DOHH2 (cell line): Measurements from ENCODE around the gene SEMA5A.

Experiments
- CTCF ChIP-seq: fragments of 200-600 bp; sonication (generic); IDR thresholded peaks from one replicate; pipeline ENCODE4 v1.5.1; 2014; ENCODE audit warnings: antibody characterized with exemption, mild to moderate bottlenecking, low read depth, low read length; ENCODE audit not compliant: poor library complexity, severe bottlenecking
- EZH2phosphoT487 ChIP-seq: fragments of 200-600 bp; sonication (generic); IDR thresholded peaks from 2 replicates; pipeline ENCODE4 v1.6.1; 2017; ENCODE audit warnings: borderline replicate concordance, mild to moderate bottlenecking, antibody characterized with exemption, low read length, moderate library complexity, mixed read lengths

DNA sequence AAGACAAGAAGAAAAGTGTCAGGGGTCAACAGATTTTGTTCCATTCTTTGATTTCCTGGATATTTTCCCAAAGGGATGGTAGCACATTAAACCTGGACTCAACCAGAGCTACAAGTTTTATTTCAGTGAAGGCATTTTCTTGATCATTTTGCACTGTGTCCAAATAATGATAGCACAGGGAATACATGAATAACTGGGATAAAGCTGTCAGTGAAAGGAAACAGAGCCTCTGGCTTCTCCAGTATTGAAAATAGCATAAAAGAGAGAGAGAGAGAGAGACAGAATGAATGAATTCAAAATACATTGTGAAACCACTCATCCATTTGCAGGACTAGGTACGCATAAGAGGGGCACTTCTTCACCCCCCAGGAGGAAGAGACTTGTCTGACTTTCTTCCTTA is 43.0 kb downstream of the SEMA5A start:
- TF ChIP-seq CTCF = no peak
- no peak for TF ChIP-seq EZH2phosphoT487
